BLaER1 treated with 17β-estradiol and CSF1 and Interleukin-3, amounts not matched to agents 10 nM and 100 nM (cell line): ENCODE results near the gene ERAL1.
"Not testable (repeated sequence)": the region's sequence is repeated elsewhere in the genome, so short reads cannot be mapped to it uniquely, and the experiment has no call there.

Experiments used
- H3K27ac ChIP-seq, 11 experiments: shearing (Covaris generic); formaldehyde crosslinking; 2 replicates each; pipeline ENCODE4 v1.8.1; 2022
- H3K27me3 ChIP-seq, 11 experiments: shearing (Covaris generic); formaldehyde crosslinking; 2 replicates each; pipeline ENCODE4 v1.8.1; 2022
- H3K36me3 ChIP-seq, 11 experiments: shearing (Covaris generic); formaldehyde crosslinking; 2 replicates each; pipeline ENCODE4 v1.8.1; 2022
- H3K4me1 ChIP-seq, 10 experiments: shearing (Covaris generic); formaldehyde crosslinking; 2 replicates each; pipeline ENCODE4 v1.8.1; 2022
- H3K4me2 ChIP-seq, 11 experiments: shearing (Covaris generic); formaldehyde crosslinking; 2 replicates each; pipeline ENCODE4 v1.8.1; 2022
- H3K4me3 ChIP-seq, 10 experiments: shearing (Covaris generic); formaldehyde crosslinking; 2 replicates each; pipeline ENCODE4 v1.8.1; 2022
- H3K9ac ChIP-seq, 11 experiments: shearing (Covaris generic); formaldehyde crosslinking; 2 replicates each; pipeline ENCODE4 v1.8.1; 2022
- H3K9me3 ChIP-seq, 11 experiments: shearing (Covaris generic); formaldehyde crosslinking; replicated peaks in 1 of 11; 2 replicates each; pipeline ENCODE4 v1.8.1; 2022
- H4K20me1 ChIP-seq, 11 experiments: shearing (Covaris generic); formaldehyde crosslinking; 2 replicates each; pipeline ENCODE4 v1.8.1; 2022
- Cebpa-rat ChIP-seq, 11 experiments: shearing (Covaris generic); IDR thresholded peaks; 2 replicates each; pipeline ENCODE4 v1.8.1; 2022

ERAL1 gene

GRCh38 chr17:28842282-28843012 is 12.4 kb upstream of the ERAL1 start, which contains the start of gene FAM222B:
FAM222B (minus strand) TSS chr17:28842790; CDS start chr17:28766667, 76,123 bp downstream.
- H3K4me2 ChIP-seq: peak within 1 kb of the TSS; percentile 82 to 96 (median 86)
- peak within 1 kb of the TSS; percentile 75 to 95 (median 84) for H3K4me3 ChIP-seq
- peaks cover 0 to 48% (median 40%) of the 10 kb centered on the region in 11 experiments; a peak in 19 of 22 replicates for H4K20me1 ChIP-seq
- no peaks in the 10 kb centered on the region for H3K36me3 ChIP-seq
- TF ChIP-seq Cebpa-rat (IDR thresholded peaks at IDR 0.05): no peak
- H3K27ac ChIP-seq: peak within 1 kb of the TSS; percentile 40 to 83 (median 76); a peak in 21 of 22 replicates
- peaks cover 34 to 48% (median 46%) of the 10 kb centered on the region in 10 experiments for H3K4me1 ChIP-seq
- no peaks in the 10 kb centered on the region for H3K27me3 ChIP-seq
- H3K9ac ChIP-seq: peak within 1 kb of the TSS; percentile 76 to 90 (median 86)
- H3K9me3 ChIP-seq: no peaks in the 10 kb centered on the region

- no peak overlapping the region for H3K9ac ChIP-seq
- peaks cover 0 to 35% (median 27%) of the 10 kb centered on the region in 11 experiments; a peak in 18 of 22 replicates for H4K20me1 ChIP-seq
- H3K36me3 ChIP-seq: no peaks in the 10 kb centered on the region
- no peak overlapping the region for H3K4me2 ChIP-seq
- no peaks in the 10 kb centered on the region for H3K9me3 ChIP-seq
- no peak overlapping the region for H3K27ac ChIP-seq
- no peaks in the 10 kb centered on the region for H3K27me3 ChIP-seq
- TF ChIP-seq Cebpa-rat (IDR thresholded peaks at IDR 0.05): no peak
- no peak overlapping the region for H3K4me3 ChIP-seq
- H3K4me1 ChIP-seq: peaks cover 30 to 42% (median 37%) of the 10 kb centered on the region in 10 experiments
Observed at GRCh38 chr17:28843816-28844148, 11.0 kb upstream of the ERAL1 start.

GRCh38 chr17:28846231-28846630 is 8.6 kb upstream of the ERAL1 start:
- no peak for TF ChIP-seq Cebpa-rat (IDR thresholded peaks at IDR 0.05)

GRCh38 chr17:28846699-28847098 is 8.1 kb upstream of the ERAL1 start:
- not testable (repeated sequence) for H4K20me1 ChIP-seq, H3K36me3 ChIP-seq, H3K4me2 ChIP-seq, H3K27me3 ChIP-seq, H3K4me3 ChIP-seq, H3K27ac ChIP-seq, H3K9me3 ChIP-seq, H3K9ac ChIP-seq
- H3K4me1 ChIP-seq: peaks cover 1 to 14% (median 9%) of the 10 kb centered on the region in 10 experiments

More at GRCh38 chr17:28846231-28846630, 8.6 kb upstream of the ERAL1 start:
- Histone ChIP-seq H3K36me3 (no peaks in the 10 kb centered on the region), H3K9me3 (no peaks in the 10 kb centered on the region), H4K20me1 (peaks cover 0 to 10% (median 3%) of the 10 kb centered on the region in 11 experiments; a peak in 7 of 22 replicates), H3K4me1 (peaks cover 6 to 19% (median 14%) of the 10 kb centered on the region in 10 experiments), H3K4me2 (no peak overlapping the region), H3K27me3 (no peaks in the 10 kb centered on the region), H3K4me3 (no peak overlapping the region), H3K27ac (no peak overlapping the region), H3K9ac (no peak overlapping the region)

- not testable (repeated sequence) for H3K4me2 ChIP-seq, H3K36me3 ChIP-seq, H3K4me1 ChIP-seq, H3K27ac ChIP-seq, H3K4me3 ChIP-seq, H3K9ac ChIP-seq, H3K27me3 ChIP-seq, H4K20me1 ChIP-seq, H3K9me3 ChIP-seq
Observed at GRCh38 chr17:28848667-28849066, 6.1 kb upstream of the ERAL1 start.

- no peak for TF ChIP-seq Cebpa-rat (IDR thresholded peaks at IDR 0.05)
- no peak overlapping the region for H3K27ac ChIP-seq
- no peaks in the 10 kb centered on the region for H3K27me3 ChIP-seq
- no peaks in the 10 kb centered on the region for H3K36me3 ChIP-seq
- no peak overlapping the region for H3K4me2 ChIP-seq
- no peaks in the 10 kb centered on the region for H4K20me1 ChIP-seq
- H3K4me3 ChIP-seq: no peak overlapping the region
- peaks cover 3 to 10% (median 6%) of the 10 kb centered on the region in 10 experiments; a peak in 16 of 20 replicates for H3K4me1 ChIP-seq
- no peaks in the 10 kb centered on the region for H3K9me3 ChIP-seq
- no peak overlapping the region for H3K9ac ChIP-seq
Observed at GRCh38 chr17:28849281-28849680, 5.5 kb upstream of the ERAL1 start.

GRCh38 chr17:28853295-28853694 is 1.5 kb upstream of the ERAL1 start:
- no peak overlapping the region for H3K27ac ChIP-seq
- H3K36me3 ChIP-seq: peaks cover 21 to 24% (median 23%) of the 10 kb centered on the region in 11 experiments
- no peaks in the 10 kb centered on the region for H3K9me3 ChIP-seq
- peak overlapping the region in 6 of 11 experiments; percentile 19 to 90 (median 62); a peak in 7 of 22 replicates for H3K4me2 ChIP-seq
- H3K27me3 ChIP-seq: no peaks in the 10 kb centered on the region
- H3K4me1 ChIP-seq: peaks cover 16 to 21% (median 18%) of the 10 kb centered on the region in 10 experiments
- H4K20me1 ChIP-seq: no peaks in the 10 kb centered on the region
- H3K4me3 ChIP-seq: no peak overlapping the region
- H3K9ac ChIP-seq: no peak overlapping the region
- no peak for TF ChIP-seq Cebpa-rat (IDR thresholded peaks at IDR 0.05)

- Histone ChIP-seq H3K4me3 (peak overlapping the region; percentile 73 to 91 (median 81)), H3K9ac (peak overlapping the region; percentile 84 to 91 (median 88)), H3K27me3 (no peaks in the 10 kb centered on the region), H3K27ac (peak overlapping the region; percentile 66 to 88 (median 80)), H3K36me3 (peaks cover 41 to 44% (median 43%) of the 10 kb centered on the region in 11 experiments), H4K20me1 (no peaks in the 10 kb centered on the region), H3K4me1 (peaks cover 16 to 21% (median 18%) of the 10 kb centered on the region in 10 experiments), H3K4me2 (peak overlapping the region; percentile 82 to 96 (median 90)), H3K9me3 (no peaks in the 10 kb centered on the region)
- no peak for TF ChIP-seq Cebpa-rat (IDR thresholded peaks at IDR 0.05)
Observed at GRCh38 chr17:28855336-28855679, 492 bp downstream of the ERAL1 start.

GRCh38 chr17:28856028-28856574 is 1.3 kb downstream of the ERAL1 start:
- Histone ChIP-seq H3K36me3 (peaks cover 47 to 51% (median 50%) of the 10 kb centered on the region in 11 experiments), H3K4me2 (peak overlapping the region; percentile 82 to 96 (median 90); a peak in 21 of 22 replicates), H4K20me1 (no peaks in the 10 kb centered on the region), H3K9me3 (no peaks in the 10 kb centered on the region), H3K4me3 (peak overlapping the region; percentile 73 to 91 (median 81); a peak in 11 of 20 replicates), H3K4me1 (peaks cover 16 to 21% (median 18%) of the 10 kb centered on the region in 10 experiments), H3K27me3 (no peaks in the 10 kb centered on the region), H3K27ac (no peak overlapping the region), H3K9ac (peak overlapping the region in 9 of 11 experiments; percentile 7 to 91 (median 88); a peak in 11 of 22 replicates)
- no peak for TF ChIP-seq Cebpa-rat (IDR thresholded peaks at IDR 0.05)
